HTR-8/SVneo (cell line): ENCODE measurements around the gene RPS27L.
A peak's percentile ranks its signal among the peaks of the same experiment; 100 is the strongest.

ENCODE experiments used
- DNase-seq: peaks from one replicate; pipeline ENCODE4 v3.0.0; 2011; ENCODE audit warnings: low spot score, mixed read lengths; ENCODE audit not compliant: insufficient read length
- FAIRE-seq: peaks from 2 replicates; lab custom pipeline; 2011; peaks lifted over from hg19 to GRCh38; lab: Jason Lieb, UNC

RPS27L gene

GRCh38 chr15:63146684-63147083 lies 10.6 kb downstream of the RPS27L start:
- DNase-seq = no peak
- no peak for FAIRE-seq

GRCh38 chr15:63145426-63145825 lies 11.9 kb downstream of the RPS27L start:
- DNase-seq (no peak), FAIRE-seq (no peak)

- DNase-seq (no peak), FAIRE-seq (no peak)
Observed at GRCh38 chr15:63140936-63141335, 16.3 kb downstream of the RPS27L start.

DNA sequence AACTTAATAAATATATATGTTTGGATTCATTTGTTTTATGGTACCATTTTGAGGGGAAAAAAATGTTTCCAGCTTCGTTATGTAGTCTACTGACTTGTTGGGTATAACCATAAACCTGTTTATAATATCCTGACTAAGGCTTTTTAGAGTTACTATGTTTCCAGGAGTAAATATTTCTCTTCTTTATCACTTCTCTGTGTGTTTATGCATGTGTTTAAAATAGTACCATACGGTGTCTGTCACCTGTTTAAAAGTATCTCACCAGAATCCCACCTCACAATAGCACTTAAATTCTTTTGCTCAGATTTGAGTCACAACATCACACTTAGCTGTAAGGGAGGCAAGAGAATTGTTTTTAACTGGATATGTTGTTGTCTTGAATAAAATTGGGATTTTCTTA lies 20.5 kb downstream of the RPS27L start:
- FAIRE-seq (no peak), DNase-seq (no peak)

DNA sequence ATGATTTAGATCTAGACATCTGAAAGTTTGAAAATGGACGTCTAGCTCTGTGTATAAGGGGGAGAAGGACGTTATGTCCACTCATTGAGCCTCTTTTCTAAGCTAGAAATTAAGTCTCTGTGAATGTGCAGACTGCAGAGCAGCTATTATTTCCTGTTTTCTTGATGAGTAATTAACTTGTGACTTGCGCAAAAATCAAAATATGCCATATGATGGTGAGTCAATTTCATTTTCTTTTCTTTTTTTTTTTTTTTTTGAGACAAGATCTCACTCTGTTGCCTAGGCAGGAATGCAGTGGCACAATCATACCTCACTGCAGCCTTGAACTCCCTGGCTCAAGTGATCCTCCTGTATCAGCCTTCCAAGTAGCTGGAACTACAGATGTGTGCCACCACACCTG lies 21.5 kb downstream of the RPS27L start:
- DNase-seq = no peak
- no peak for FAIRE-seq

DNA sequence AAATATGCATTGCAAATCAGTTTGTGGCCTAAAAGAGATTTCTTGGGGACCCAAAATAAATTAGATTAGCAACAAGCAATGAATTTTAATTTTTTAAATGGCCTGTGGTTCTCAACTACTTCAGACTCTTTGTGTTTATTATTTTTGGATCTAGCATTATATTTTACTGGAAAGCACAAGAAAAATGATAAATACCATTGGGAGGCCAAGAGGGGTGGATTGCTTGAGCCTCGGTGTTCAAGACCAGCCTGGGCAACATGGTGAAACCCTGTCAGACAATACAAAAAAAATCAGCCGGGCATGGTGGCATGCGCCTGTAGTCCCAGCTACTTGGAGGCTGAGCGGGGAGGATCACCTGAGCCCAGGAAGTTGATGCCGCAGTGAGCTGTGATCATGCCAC lies 22.0 kb downstream of the RPS27L start:
- no peak for DNase-seq
- FAIRE-seq = no peak

GRCh38 chr15:63134245-63134985 lies 22.9 kb downstream of the RPS27L start:
- no peak for DNase-seq
- FAIRE-seq = no peak

DNA sequence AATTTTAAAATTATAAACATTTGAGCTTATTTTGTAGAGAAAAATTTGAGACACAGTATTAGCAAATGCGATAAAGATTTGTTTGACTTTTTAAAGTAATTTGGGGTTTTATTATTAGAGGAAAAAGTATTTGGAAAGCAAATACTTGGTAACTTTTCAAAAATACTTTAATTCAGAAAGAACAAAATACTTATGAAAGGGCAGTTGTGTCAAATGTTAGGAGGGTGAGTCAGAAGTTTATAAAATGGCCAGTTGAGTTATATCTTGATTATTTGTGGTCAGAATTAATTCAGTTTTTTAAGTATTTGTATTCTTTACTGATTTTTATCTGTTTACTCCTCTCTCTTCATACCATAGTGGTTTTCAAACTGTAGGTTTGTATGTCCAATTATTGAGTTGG lies 23.5 kb downstream of the RPS27L start:
- no peak for DNase-seq
- no peak for FAIRE-seq

GRCh38 chr15:63126726-63127125 lies 30.6 kb downstream of the RPS27L start:
- no peak for FAIRE-seq

DNA sequence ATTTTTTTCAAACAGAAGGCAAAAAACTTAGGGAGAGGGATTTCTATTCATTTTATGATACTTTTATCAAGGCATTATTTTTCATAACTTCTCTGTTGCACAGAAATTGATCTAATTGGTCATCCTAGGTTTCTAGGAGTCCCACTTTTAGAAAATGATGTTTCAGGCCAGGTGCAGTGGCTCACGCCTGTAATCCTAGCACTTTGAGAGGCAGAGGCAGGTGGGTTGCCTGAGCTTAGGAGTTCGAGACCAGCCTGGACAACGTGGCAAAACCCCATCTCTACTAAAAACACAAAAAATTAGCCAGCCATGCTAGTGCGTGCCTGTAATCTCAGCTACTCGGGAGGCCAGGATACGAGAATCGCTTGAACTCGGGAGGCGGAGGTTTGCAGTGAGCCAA lies 32.8 kb downstream of the RPS27L start:
- FAIRE-seq (no peak), DNase-seq (no peak)

More at GRCh38 chr15:63126726-63127125, 30.6 kb downstream of the RPS27L start:
- DNase-seq = no peak

DNA sequence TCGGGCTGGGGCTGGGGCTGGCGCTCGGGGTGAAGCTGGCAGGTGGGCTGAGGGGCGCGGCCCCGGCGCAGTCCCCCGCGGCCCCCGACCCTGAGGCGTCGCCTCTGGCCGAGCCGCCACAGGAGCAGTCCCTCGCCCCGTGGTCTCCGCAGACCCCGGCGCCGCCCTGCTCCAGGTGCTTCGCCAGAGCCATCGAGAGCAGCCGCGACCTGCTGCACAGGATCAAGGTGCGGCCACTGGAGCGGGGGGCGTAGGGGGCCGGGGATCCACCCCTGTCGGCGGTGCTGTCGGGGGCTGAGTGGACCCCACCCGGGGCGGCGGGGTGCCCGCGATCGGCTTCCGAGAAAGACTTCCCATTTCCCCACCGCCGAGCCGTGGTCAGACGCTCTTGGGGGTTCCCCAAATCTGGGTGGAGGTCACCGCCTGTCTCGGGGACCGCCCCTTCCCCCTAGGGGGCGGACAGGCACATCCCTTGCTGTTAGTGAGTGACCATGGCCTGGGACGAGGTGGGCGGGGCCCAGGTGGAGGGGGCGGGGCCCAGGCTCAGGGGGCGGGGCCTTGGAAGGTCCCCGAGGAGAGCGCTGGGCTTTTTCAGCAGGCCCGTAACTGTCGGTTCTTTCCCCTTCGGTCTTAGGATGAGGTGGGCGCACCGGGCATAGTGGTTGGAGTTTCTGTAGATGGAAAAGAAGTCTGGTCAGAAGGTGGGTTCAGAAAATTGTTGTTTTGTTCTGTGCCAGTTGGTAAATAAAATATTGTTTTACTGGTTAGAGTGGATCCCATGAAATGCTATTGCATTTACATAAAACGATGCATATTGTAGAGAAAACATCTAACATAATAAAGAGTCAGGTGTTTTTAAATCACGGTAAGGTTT lies 35.0 kb downstream of the RPS27L start:
- FAIRE-seq = peak; percentile 51
- peak; percentile 91 for DNase-seq

DNA sequence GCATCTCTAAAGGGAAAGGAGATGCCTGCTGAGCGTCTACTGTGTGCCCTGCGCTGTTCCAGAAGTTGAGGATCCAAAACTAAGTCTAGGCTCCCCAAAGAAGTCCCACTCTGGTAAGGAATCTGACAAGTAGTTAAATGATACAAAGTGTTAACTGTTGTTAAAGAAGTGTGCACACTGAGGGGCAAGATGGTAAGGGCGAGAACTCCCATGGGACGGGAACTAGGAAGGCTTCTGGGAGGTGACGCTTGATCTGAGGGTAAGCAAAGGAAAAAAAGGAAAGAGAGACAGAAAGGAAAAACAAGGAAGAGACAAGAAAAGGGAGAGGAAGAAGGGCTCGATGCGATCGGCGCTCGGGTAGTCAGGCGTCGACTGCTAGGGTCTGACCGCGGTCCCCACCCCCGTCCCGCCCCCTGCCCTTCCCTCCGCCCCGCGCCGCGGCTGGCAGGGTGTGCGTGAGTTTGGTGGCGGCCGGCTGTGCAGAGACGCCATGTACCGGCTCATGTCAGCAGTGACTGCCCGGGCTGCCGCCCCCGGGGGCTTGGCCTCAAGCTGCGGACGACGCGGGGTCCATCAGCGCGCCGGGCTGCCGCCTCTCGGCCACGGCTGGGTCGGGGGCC lies 35.8 kb downstream of the RPS27L start, which contains the start of gene LACTB:
Gene LACTB, plus strand, starts transcription at position 480 of the 620 bp plus-strand sequence. Its CDS starts 11 bp downstream, at position 491.
- FAIRE-seq = peak; percentile 49
- peak; percentile 77 for DNase-seq

DNA sequence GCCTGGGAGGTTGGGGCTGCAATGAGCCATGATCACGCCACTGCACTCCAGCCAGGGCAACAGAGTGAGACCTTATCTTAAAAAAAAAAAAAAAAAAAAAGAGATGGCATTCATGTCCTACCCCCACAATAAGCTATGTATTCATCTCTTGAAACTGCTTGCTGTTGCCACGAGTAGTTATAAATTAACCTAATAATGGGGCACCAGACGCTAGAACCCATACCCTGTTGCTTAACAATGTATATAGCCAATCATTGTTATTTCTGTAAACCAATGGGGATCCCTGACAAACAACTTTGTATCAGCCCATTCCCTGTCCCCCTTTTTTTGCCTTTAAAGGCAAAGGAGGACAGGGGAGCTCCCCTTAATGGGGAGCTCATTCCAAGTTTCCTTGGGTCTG lies 38.4 kb downstream of the RPS27L start:
- FAIRE-seq = no peak

GRCh38 chr15:63114465-63114864 lies 42.8 kb downstream of the RPS27L start:
- FAIRE-seq (no peak), DNase-seq (no peak)

More for the DNA sequence above, 38.4 kb downstream of the RPS27L start:
- no peak for DNase-seq

GRCh38 chr15:63112871-63113270 lies 44.4 kb downstream of the RPS27L start:
- FAIRE-seq = no peak
- DNase-seq = no peak

DNA sequence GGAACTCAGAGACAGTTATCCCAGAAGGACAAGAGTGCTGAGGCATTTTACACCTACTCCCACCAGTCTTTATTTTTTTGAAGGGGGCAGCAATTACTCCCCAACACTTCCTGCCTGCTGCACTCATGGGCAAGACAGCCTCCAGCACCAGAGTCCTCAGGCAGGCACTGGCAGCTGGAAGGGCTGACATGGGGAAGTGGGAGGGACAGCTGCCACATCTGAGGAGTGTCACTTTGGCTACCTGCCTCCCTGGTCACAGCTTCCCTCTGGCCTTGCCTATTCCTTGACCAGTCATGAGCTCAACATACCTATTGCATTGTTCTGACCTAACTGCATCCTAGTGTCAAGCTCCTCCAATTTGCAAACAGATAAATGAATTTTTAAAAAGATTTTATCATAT lies 45.8 kb downstream of the RPS27L start:
- FAIRE-seq (no peak), DNase-seq (no peak)

DNA sequence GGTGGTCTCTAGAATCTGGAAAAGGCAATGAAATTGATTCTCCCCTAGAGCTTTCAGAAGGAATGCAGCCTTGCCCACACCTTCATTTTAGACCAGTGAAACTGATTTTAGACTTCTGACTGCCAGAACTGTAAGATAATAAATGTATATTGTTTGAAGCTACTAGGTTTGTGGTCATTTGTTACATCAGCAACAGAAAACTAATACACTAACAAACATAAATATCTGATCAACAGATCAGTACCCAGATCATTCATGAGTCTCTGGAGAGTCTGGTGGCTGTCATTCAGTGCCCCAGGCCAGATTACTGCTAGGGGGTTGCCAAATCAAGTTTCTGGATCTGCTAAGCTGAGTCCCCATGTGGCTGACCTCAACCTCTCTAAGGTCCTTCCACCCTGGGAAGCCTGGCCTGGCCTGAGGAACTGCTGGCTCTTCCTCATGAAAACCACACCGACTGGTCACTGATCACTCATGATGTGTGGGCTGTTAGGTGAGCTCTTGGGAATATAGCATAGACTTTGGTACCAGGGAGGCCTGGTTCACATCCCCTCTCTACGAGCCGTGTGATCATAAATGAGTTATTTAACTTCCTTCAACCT lies 46.8 kb downstream of the RPS27L start:
- FAIRE-seq (no peak), DNase-seq (no peak)

GRCh38 chr15:63109920-63110319 lies 47.4 kb downstream of the RPS27L start:
- FAIRE-seq = no peak
- DNase-seq = no peak

DNA sequence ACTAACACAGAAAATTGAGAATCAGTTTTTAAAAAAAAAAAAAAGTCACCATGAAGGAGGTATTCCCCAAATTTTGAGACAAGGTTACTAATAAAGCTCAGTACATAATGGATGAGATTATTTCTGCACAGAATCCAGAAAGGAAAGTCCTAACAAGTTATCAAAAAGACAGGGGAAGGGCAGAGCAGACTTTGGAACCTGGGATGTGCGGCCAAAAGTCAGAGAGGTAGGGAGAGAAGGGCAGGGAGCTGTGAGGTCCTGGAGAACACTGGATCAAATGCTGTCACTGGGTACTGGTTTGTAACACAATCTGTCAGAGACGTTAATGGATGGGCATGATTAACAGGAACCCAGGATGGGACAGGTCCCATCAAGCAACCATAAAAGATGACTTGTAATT lies 47.8 kb downstream of the RPS27L start:
- no peak for DNase-seq
- FAIRE-seq = no peak

GRCh38 chr15:63107895-63108546 lies 49.3 kb downstream of the RPS27L start:
- DNase-seq (peak; percentile 83), FAIRE-seq (peak; percentile 76)
